Neuronal stem cell (in vitro differentiated cells): ENCODE results near the gene SLC9A8.
"Not testable (repeated sequence)": the region's sequence is repeated elsewhere in the genome, so short reads cannot be mapped to it uniquely, and the experiment has no call there.

ENCODE experiments used
- DNase-seq: peaks from one replicate; pipeline ENCODE4 v3.0.0-alpha.2; 2013; ENCODE audit warnings: low spot score
- H2AFZ ChIP-seq: one replicate; pipeline ENCODE4 v1.6.1; 2013; ENCODE audit warnings: mild to moderate bottlenecking, low read length, inconsistent platforms
- H2AK5ac ChIP-seq: 2 replicates; pipeline ENCODE4 v1.6.1; 2013; ENCODE audit warnings: low read depth, mild to moderate bottlenecking, inconsistent platforms, low read length, moderate library complexity, mixed read lengths
- H2BK120ac ChIP-seq: 2 replicates; pipeline ENCODE4 v1.6.1; 2013; ENCODE audit warnings: low read depth, mild to moderate bottlenecking, inconsistent platforms, low read length, moderate library complexity, mixed read lengths
- H2BK12ac ChIP-seq: one replicate; pipeline ENCODE4 v1.6.1; 2013; ENCODE audit warnings: low read length, inconsistent platforms
- H2BK15ac ChIP-seq: 2 replicates; pipeline ENCODE4 v1.6.1; 2013; ENCODE audit warnings: mild to moderate bottlenecking, low read length, inconsistent platforms, mixed read lengths
- H2BK5ac ChIP-seq: one replicate; pipeline ENCODE4 v1.6.1; 2013; ENCODE audit warnings: inconsistent platforms, mild to moderate bottlenecking, low read length, moderate library complexity
- H3K14ac ChIP-seq: one replicate; pipeline ENCODE4 v1.6.1; 2013; ENCODE audit warnings: low read length, inconsistent platforms
- H3K18ac ChIP-seq: 2 replicates; pipeline ENCODE4 v1.6.1; 2013; ENCODE audit warnings: low read length, inconsistent platforms
- H3K23ac ChIP-seq: 2 replicates; pipeline ENCODE4 v1.6.1; 2013; ENCODE audit warnings: low read depth, mild to moderate bottlenecking, mixed read lengths, low read length, inconsistent platforms; ENCODE audit not compliant: poor library complexity
- H3K27ac ChIP-seq: replicated peaks from 3 replicates; pipeline ENCODE4 v1.5.1; 2013; ENCODE audit warnings: low read length, inconsistent platforms
- H3K27me3 ChIP-seq, 3 experiments: 2 replicates each; pipeline ENCODE4 v1.6.1; 2013; ENCODE audit warnings: low read length in 3 of 3, mild to moderate bottlenecking in 2 of 3, inconsistent platforms in 1 of 3, low read depth in 1 of 3, mixed read lengths in 1 of 3, moderate library complexity in 1 of 3; ENCODE audit not compliant: control insufficient read depth in 3 of 3, insufficient read depth in 3 of 3
- H3K36me3 ChIP-seq, 2 donors: replicated peaks in 1 of 2; 2 replicates each; pipeline ENCODE4 v1.6.1; 2013; ENCODE audit warnings: low read length in 2 of 2; ENCODE audit not compliant: control insufficient read depth in 2 of 2, insufficient read depth in 2 of 2
- H3K4ac ChIP-seq: 2 replicates; pipeline ENCODE4 v1.6.1; 2013; ENCODE audit warnings: inconsistent platforms, mild to moderate bottlenecking, low read length, moderate library complexity
- H3K4me1 ChIP-seq, 2 donors: 1 replicate in 1 of 2; 2 replicates in 1 of 2; pipeline ENCODE4 v1.6.1; 2013; ENCODE audit warnings: low read length in 2 of 2, low read depth in 1 of 2; ENCODE audit not compliant: control insufficient read depth in 2 of 2, insufficient read depth in 1 of 2
- H3K4me2 ChIP-seq: one replicate; pipeline ENCODE4 v1.6.1; 2013; ENCODE audit warnings: mild to moderate bottlenecking, low read length, inconsistent platforms; ENCODE audit not compliant: insufficient read depth, poor library complexity, severe bottlenecking
- H3K4me3 ChIP-seq, 2 donors: 2 replicates each; pipeline ENCODE4 v1.5.1; 2013; ENCODE audit warnings: low read length in 2 of 2, mild to moderate bottlenecking in 2 of 2, inconsistent platforms in 1 of 2, moderate library complexity in 1 of 2
- H3K79me1 ChIP-seq: one replicate; pipeline ENCODE4 v1.6.1; 2013; ENCODE audit warnings: low read depth, mild to moderate bottlenecking, inconsistent platforms, low read length, moderate library complexity
- H3K9ac ChIP-seq: one replicate; pipeline ENCODE4 v1.6.1; 2013; ENCODE audit warnings: mild to moderate bottlenecking, low read depth, low read length, inconsistent platforms; ENCODE audit not compliant: poor library complexity
- H3K9me3 ChIP-seq, 2 donors: replicated peaks in 1 of 2; 2 replicates each; pipeline versions ENCODE3 to v1.6.1; 2013; ENCODE audit warnings: low read length in 2 of 2, mild to moderate bottlenecking in 2 of 2, inconsistent platforms in 1 of 2, low read depth in 1 of 2, mixed read lengths in 1 of 2, moderate library complexity in 1 of 2; ENCODE audit not compliant: control insufficient read depth in 2 of 2, insufficient read depth in 1 of 2
- H4K8ac ChIP-seq: one replicate; pipeline ENCODE4 v1.6.1; 2013; ENCODE audit warnings: low read depth, mild to moderate bottlenecking, inconsistent platforms, low read length, moderate library complexity
- H4K91ac ChIP-seq: one replicate; pipeline ENCODE4 v1.6.1; 2013; ENCODE audit warnings: low read length, low read depth, mild to moderate bottlenecking, inconsistent platforms; ENCODE audit not compliant: poor library complexity
- WGBS, 2 donors: extraction: QIAGEN DNeasy Blood & Tissue Kit; methylation state at CpG; one replicate each; pipeline ENCODE4 v1.1.7; 2013; ENCODE audit warnings: missing lambda C conversion rate in 2 of 2, mixed read lengths in 1 of 2; ENCODE audit not compliant: insufficient read length in 2 of 2, insufficient replicate concordance in 1 of 2; ENCODE audit errors: extremely low coverage in 2 of 2; 5-methylcytosine and 5-hydroxymethylcytosine counted together

The SLC9A8 gene

GRCh38 chr20:49781676-49782075, 31.0 kb upstream of the SLC9A8 start:
- Histone ChIP-seq H3K4ac (no peak overlapping the region), H3K4me1 (no peaks in the 10 kb centered on the region), H3K36me3 (no peaks in the 10 kb centered on the region), H3K18ac (no peak overlapping the region), H3K9ac (no peak overlapping the region), H2BK5ac (no peak overlapping the region), H3K23ac (no peak overlapping the region), H2BK15ac (no peak overlapping the region), H2BK12ac (no peak overlapping the region), H2AFZ (no peak overlapping the region), H4K8ac (no peak overlapping the region), H2AK5ac (no peak overlapping the region), H2BK120ac (no peak overlapping the region), H3K79me1 (no peaks in the 10 kb centered on the region), H3K14ac (no peak overlapping the region), H3K4me3 (no peak overlapping the region), H3K9me3 (no peaks in the 10 kb centered on the region), H3K27ac (no peak overlapping the region), H3K4me2 (no peak overlapping the region), H3K27me3 (no peaks in the 10 kb centered on the region), H4K91ac (no peak overlapping the region)
- no CpG with 5 or more reads among the region's 3 CpGs for WGBS, 2 donors
- no peak for DNase-seq

- WGBS, 2 donors: no CpG with 5 or more reads among the region's 4 CpGs
- H3K36me3 ChIP-seq: not testable (repeated sequence)
Observed at GRCh38 chr20:49782439-49782838, 30.2 kb upstream of the SLC9A8 start.

GRCh38 chr20:49783021-49783995, 29.3 kb upstream of the SLC9A8 start:
- peak overlapping the region; percentile 38 for H3K18ac ChIP-seq
- not testable (repeated sequence) for H4K91ac ChIP-seq, H3K23ac ChIP-seq, H3K4me3 ChIP-seq, H3K9ac ChIP-seq, H3K4me2 ChIP-seq, H2BK5ac ChIP-seq, H4K8ac ChIP-seq, H3K4me1 ChIP-seq, H3K79me1 ChIP-seq, H2AK5ac ChIP-seq, DNase-seq, H2BK15ac ChIP-seq, H2BK120ac ChIP-seq, H3K4ac ChIP-seq, H3K27me3 ChIP-seq, H3K14ac ChIP-seq, H3K9me3 ChIP-seq, H2BK12ac ChIP-seq, H3K36me3 ChIP-seq, H3K27ac ChIP-seq
- no CpG with 5 or more reads among the region's 17 CpGs for WGBS, 2 donors
- peak overlapping the region; percentile 29 for H2AFZ ChIP-seq

More at GRCh38 chr20:49782439-49782838, 30.2 kb upstream of the SLC9A8 start:
- H3K27ac ChIP-seq, H2BK12ac ChIP-seq, H3K9me3 ChIP-seq, H3K4me3 ChIP-seq, H3K27me3 ChIP-seq, H2BK120ac ChIP-seq, H4K91ac ChIP-seq, H4K8ac ChIP-seq, H3K79me1 ChIP-seq, DNase-seq, H3K4me1 ChIP-seq, H3K23ac ChIP-seq, H3K4ac ChIP-seq, H3K9ac ChIP-seq, H2BK5ac ChIP-seq, H3K4me2 ChIP-seq, H3K14ac ChIP-seq, H2AK5ac ChIP-seq, H2BK15ac ChIP-seq, H2AFZ ChIP-seq, H3K18ac ChIP-seq: not testable (repeated sequence)

GRCh38 chr20:49784291-49784690, 28.3 kb upstream of the SLC9A8 start:
- no peaks in the 10 kb centered on the region for H3K4me1 ChIP-seq
- H2AFZ ChIP-seq: no peak overlapping the region
- no peak overlapping the region for H4K91ac ChIP-seq
- no peak overlapping the region for H4K8ac ChIP-seq
- no peak overlapping the region for H2BK15ac ChIP-seq
- no peak overlapping the region for H3K9ac ChIP-seq
- no peak overlapping the region for H3K4ac ChIP-seq
- H2BK12ac ChIP-seq: no peak overlapping the region
- H3K4me3 ChIP-seq: no peak overlapping the region
- no peak overlapping the region for H2BK5ac ChIP-seq
- DNase-seq: no peak
- no peaks in the 10 kb centered on the region for H3K79me1 ChIP-seq
- no peaks in the 10 kb centered on the region for H3K27me3 ChIP-seq
- H3K4me2 ChIP-seq: no peak overlapping the region
- H3K36me3 ChIP-seq: no peaks in the 10 kb centered on the region
- H3K14ac ChIP-seq: no peak overlapping the region
- no peak overlapping the region for H3K27ac ChIP-seq
- WGBS, 2 donors: no CpG with 5 or more reads among the region's 2 CpGs
- H3K18ac ChIP-seq: no peak overlapping the region
- H3K23ac ChIP-seq: no peak overlapping the region
- no peak overlapping the region for H2BK120ac ChIP-seq
- no peak overlapping the region for H2AK5ac ChIP-seq
- H3K9me3 ChIP-seq: no peaks in the 10 kb centered on the region
